Activated B cell treated with CpG ODN at 0.5 μM for 24 hours (primary cell): Measurements from ENCODE around the gene DTHD1. TPM values are rescaled to one million over a fixed set of nuclear protein-coding genes. Genes with fewer than 3 reads are reported as not detected.

Experiments
- ATAC-seq: fragments of 200-7000 bp; cut with Tn5 transposase; one replicate; pipeline ENCODE4 v1.10.0; 2021; ENCODE audit warnings: low read depth, mild to moderate bottlenecking, moderate library complexity
- CTCF ChIA-PET: fragments of 350-600 bp; sonication (Branson Sonifier 250); formaldehyde crosslinking; loops from one replicate; lab custom pipeline; 2021; ENCODE audit warnings: antibody characterized with exemption; lab: Charles Lee
- POLR2A ChIA-PET: fragments of 350-600 bp; sonication (Branson Sonifier 250); formaldehyde crosslinking; loops from one replicate; lab custom pipeline; 2021; ENCODE audit warnings: antibody characterized with exemption; lab: Charles Lee
- DNase-seq: peaks from one replicate; pipeline ENCODE4 v3.0.0; 2022
- H3K27ac Mint-ChIP-seq: one replicate; pipeline ENCODE4 v1.8.0; 2020; ENCODE audit warnings: mixed read lengths
- H3K27me3 Mint-ChIP-seq: one replicate; pipeline ENCODE4 v1.8.0; 2021; ENCODE audit warnings: mixed read lengths
- H3K36me3 Mint-ChIP-seq: one replicate; pipeline ENCODE4 v1.8.0; 2021; ENCODE audit warnings: low read depth, mixed read lengths
- H3K4me1 Mint-ChIP-seq: one replicate; pipeline ENCODE4 v1.8.0; 2021; ENCODE audit warnings: mixed read lengths
- H3K4me3 Mint-ChIP-seq: one replicate; pipeline ENCODE4 v1.8.0; 2020; ENCODE audit warnings: mild to moderate bottlenecking, mixed read lengths
- H3K9me3 Mint-ChIP-seq: one replicate; pipeline ENCODE4 v1.8.0; 2020; ENCODE audit warnings: mixed read lengths
- intact Hi-C: fragments of 100-400 bp; cut with micrococcal nuclease; formaldehyde crosslinking; loops from one replicate; pipeline ENCODE4 v1.15.1; 2024
- total RNA-seq: library from RNA; stranded (reverse); gene quantifications from 2 replicates; pipeline ENCODE4 v1.2.3, GENCODE V29; 2022
- TF ChIP-seq, protein P1 (sequence below): fragments of 200-600 bp; IDR thresholded peaks from one replicate; pipeline ENCODE4 v1.8.0; 2022; ENCODE audit warnings: antibody characterized with exemption, mild to moderate bottlenecking

Gene DTHD1
- total RNA-seq, 1 donor from 2014 or later = not detected

DNA sequence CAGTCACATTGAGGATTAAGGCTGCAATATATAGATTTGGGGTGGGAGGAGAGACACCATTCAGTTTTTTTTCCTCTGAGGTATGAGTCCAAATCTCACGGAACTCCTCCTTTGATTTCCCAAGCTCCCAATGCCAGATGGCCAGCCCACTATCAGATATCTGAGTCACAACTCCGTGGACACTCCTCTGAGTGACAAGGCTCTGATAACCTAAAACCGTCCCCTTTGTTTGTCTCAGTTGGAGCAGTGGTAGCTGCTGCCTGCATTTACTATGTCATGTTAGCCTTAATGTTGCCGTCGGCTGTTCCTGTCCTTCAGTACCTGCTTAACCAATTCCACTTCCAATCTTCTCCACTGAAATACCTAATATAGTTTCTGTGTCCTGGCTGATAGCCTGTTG is 107.3 kb downstream of the DTHD1 start:
- no peaks in the 10 kb centered on the region for H3K9me3 Mint-ChIP-seq
- CTCF ChIA-PET = interaction anchor here (1.5 kb wide), 1 partner anchor 11 kb away, joined by 7 read pairs; no protein-coding TSS in a partner anchor

DNA sequence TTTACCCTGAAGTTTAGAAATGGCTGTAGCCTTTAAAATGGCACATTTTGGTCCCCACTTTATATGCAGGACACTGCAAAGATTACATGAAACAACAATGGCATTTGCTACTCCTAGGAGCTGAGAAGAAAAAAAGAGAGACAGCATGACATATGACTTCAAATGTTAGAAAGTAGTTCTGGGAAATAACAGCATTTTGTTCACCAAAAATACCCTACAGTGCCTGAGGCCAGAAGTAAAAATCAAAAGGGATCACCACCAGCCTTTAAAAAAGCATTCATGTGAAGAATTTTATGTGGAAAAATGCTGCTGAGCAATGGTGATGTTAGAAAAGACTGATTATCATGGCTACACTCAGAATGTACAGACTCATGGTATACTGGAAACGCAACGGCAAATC is 110.0 kb downstream of the DTHD1 start:
- no peak for ATAC-seq
- Mint-ChIP-seq H3K36me3 (no peaks in the 10 kb centered on the region), H3K27ac (no peak overlapping the region), H3K4me3 (no peak overlapping the region), H3K4me1 (peaks cover 5% of the 10 kb centered on the region), H3K9me3 (no peaks in the 10 kb centered on the region), H3K27me3 (no peaks in the 10 kb centered on the region)
- DNase-seq = no peak
- TF ChIP-seq, protein P1, sequence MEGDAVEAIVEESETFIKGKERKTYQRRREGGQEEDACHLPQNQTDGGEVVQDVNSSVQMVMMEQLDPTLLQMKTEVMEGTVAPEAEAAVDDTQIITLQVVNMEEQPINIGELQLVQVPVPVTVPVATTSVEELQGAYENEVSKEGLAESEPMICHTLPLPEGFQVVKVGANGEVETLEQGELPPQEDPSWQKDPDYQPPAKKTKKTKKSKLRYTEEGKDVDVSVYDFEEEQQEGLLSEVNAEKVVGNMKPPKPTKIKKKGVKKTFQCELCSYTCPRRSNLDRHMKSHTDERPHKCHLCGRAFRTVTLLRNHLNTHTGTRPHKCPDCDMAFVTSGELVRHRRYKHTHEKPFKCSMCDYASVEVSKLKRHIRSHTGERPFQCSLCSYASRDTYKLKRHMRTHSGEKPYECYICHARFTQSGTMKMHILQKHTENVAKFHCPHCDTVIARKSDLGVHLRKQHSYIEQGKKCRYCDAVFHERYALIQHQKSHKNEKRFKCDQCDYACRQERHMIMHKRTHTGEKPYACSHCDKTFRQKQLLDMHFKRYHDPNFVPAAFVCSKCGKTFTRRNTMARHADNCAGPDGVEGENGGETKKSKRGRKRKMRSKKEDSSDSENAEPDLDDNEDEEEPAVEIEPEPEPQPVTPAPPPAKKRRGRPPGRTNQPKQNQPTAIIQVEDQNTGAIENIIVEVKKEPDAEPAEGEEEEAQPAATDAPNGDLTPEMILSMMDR = no peak
- intact Hi-C loops = loop anchor here (10.0 kb wide), 1 partner anchor 447 kb away; no protein-coding TSS in a partner anchor
- CTCF ChIA-PET = interaction anchor here (1.4 kb wide), 1 partner anchor 9 kb away, joined by 4 read pairs; no protein-coding TSS in a partner anchor
- POLR2A ChIA-PET = no interaction called here

More for the DNA sequence above, 107.3 kb downstream of the DTHD1 start:
- intact Hi-C loops = no loop called here
- POLR2A ChIA-PET = no interaction called here
- no peak overlapping the region for H3K4me3 Mint-ChIP-seq
- DNase-seq (no peak), ATAC-seq (no peak)
- no peaks in the 10 kb centered on the region for H3K27me3 Mint-ChIP-seq
- peaks cover 16% of the 10 kb centered on the region for H3K4me1 Mint-ChIP-seq
- no peak overlapping the region for H3K27ac Mint-ChIP-seq
- TF ChIP-seq, protein P1 = no peak
- no peaks in the 10 kb centered on the region for H3K36me3 Mint-ChIP-seq

DNA sequence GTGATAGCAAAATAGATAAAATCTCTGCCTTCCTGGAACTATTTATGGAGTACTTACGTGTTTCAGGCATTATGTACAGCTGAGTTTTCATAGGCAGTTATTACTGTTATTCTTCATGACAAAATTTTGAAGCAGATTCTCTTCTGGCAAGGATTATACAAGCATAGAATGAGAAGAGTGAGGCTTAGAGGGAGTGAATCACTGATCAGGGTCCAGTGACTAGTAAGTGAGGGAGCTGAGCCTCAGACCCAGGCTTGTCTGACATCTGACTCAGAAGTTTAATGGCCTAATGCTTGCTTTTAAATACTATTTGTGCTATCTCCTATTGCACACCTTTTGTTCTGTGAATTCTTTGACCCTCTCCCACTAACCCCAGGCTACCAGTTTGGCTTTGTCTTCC is 110.6 kb downstream of the DTHD1 start:
- intact Hi-C loops = loop anchor here (10.0 kb wide), 1 partner anchor 447 kb away; no protein-coding TSS in a partner anchor
- Mint-ChIP-seq H3K4me3 (no peak overlapping the region), H3K4me1 (no peaks in the 10 kb centered on the region), H3K27me3 (no peaks in the 10 kb centered on the region), H3K9me3 (no peaks in the 10 kb centered on the region), H3K27ac (no peak overlapping the region), H3K36me3 (no peaks in the 10 kb centered on the region)
- ChIA-PET CTCF (interaction anchor here (1.3 to 1.4 kb wide), 2 partner anchors 8 to 43 kb away, joined by 4 read pairs; no protein-coding TSS in a partner anchor), POLR2A (interaction anchor here (0.6 kb wide), 1 partner anchor 203 kb away, joined by 3 read pairs; no protein-coding TSS in a partner anchor)
- TF ChIP-seq, protein P1 = no peak
- DNase-seq (no peak), ATAC-seq (no peak)

DNA sequence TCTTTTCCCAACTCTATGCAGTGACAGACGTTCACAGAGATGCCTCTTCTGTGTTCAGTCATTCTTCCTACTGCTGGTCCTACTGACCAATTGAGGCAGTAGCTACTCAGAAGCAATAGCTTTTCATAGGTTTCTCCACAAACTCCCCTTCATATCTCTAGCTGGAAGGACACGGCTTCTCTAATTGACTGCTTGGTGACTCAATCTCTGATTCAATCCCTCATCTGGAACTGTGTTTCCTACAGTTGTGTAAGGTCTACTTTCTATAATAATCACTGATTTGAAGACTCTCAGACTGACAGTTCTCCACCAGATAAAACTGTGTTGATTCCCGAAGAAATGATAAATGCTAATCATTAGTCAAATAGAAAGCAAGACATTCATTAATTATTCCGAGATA is 111.5 kb downstream of the DTHD1 start:
- CTCF ChIA-PET = interaction anchor here (1.3 kb wide), 1 partner anchor 44 kb away, joined by 4 read pairs; no protein-coding TSS in a partner anchor
- intact Hi-C loops = loop anchor here (10.0 kb wide), 1 partner anchor 448 kb away; no protein-coding TSS in a partner anchor
- H3K27ac Mint-ChIP-seq = no peak overlapping the region

More for the DNA sequence above, 111.5 kb downstream of the DTHD1 start:
- POLR2A ChIA-PET = no interaction called here
- no peaks in the 10 kb centered on the region for H3K9me3 Mint-ChIP-seq
- no peaks in the 10 kb centered on the region for H3K4me1 Mint-ChIP-seq
- TF ChIP-seq, protein P1 = no peak
- no peak overlapping the region for H3K4me3 Mint-ChIP-seq
- no peaks in the 10 kb centered on the region for H3K36me3 Mint-ChIP-seq
- H3K27me3 Mint-ChIP-seq = no peaks in the 10 kb centered on the region
- ATAC-seq (no peak), DNase-seq (no peak)

Other genes with a start within 250 kb of the DTHD1 start
- gene ARAP2, start 37.1 kb upstream of the DTHD1 start, total RNA-seq = 55.7 and 59.1 TPM in 2 replicates